Activated CD4-positive, CD25-positive, alpha-beta regulatory T cell (primary cell): ENCODE data around the gene ADGRG4.
"Not testable (repeated sequence)": the region's sequence is repeated elsewhere in the genome, so short reads cannot be mapped to it uniquely, and the experiment has no call there.

Source experiments
- DNase-seq, 4 experiments: peaks; one replicate each; lab custom pipeline; 2025; lab: John Stamatoyannopoulos, UW

ADGRG4 gene

GRCh38 chrX:136300721-136301120, at the start of gene ADGRG4:
TSS of gene ADGRG4 (plus strand) at chrX:136300963. CDS start at chrX:136308778, 7,815 bp downstream.
- not testable (repeated sequence) for DNase-seq

GRCh38 chrX:136251041-136251991, 49.4 kb upstream of the ADGRG4 start, which contains the start of gene MAP7D3:
TSS of gene MAP7D3 (minus strand) at chrX:136251400. CDS start at chrX:136251358, 42 bp downstream.
- DNase-seq, result peak; percentile 17 to 43 (median 28)

GRCh38 chrX:136255541-136255940, 45.2 kb upstream of the ADGRG4 start:
- no peak for DNase-seq

- no peak for DNase-seq
Observed at GRCh38 chrX:136256026-136256425, 44.7 kb upstream of the ADGRG4 start.

- no peak for DNase-seq
Observed at GRCh38 chrX:136258951-136259350, 41.8 kb upstream of the ADGRG4 start.

GRCh38 chrX:136259543-136259942, 41.2 kb upstream of the ADGRG4 start:
- DNase-seq, result no peak

GRCh38 chrX:136260776-136261175, 40.0 kb upstream of the ADGRG4 start:
- DNase-seq, result no peak

- DNase-seq, result no peak
Observed at GRCh38 chrX:136261321-136261720, 39.4 kb upstream of the ADGRG4 start.

GRCh38 chrX:136262243-136262642, 38.5 kb upstream of the ADGRG4 start:
- no peak for DNase-seq

GRCh38 chrX:136262812-136263315, 37.9 kb upstream of the ADGRG4 start:
- no peak for DNase-seq

GRCh38 chrX:136266828-136267227, 33.9 kb upstream of the ADGRG4 start:
- DNase-seq, result no peak

GRCh38 chrX:136268051-136269048, 32.4 kb upstream of the ADGRG4 start:
- peak; percentile 1 to 4 (median 3) for DNase-seq

GRCh38 chrX:136269921-136270320, 30.8 kb upstream of the ADGRG4 start:
- no peak for DNase-seq

- no peak for DNase-seq
Observed at GRCh38 chrX:136271300-136271699, 29.5 kb upstream of the ADGRG4 start.

- DNase-seq, result no peak
Observed at GRCh38 chrX:136272325-136272724, 28.4 kb upstream of the ADGRG4 start.

- no peak for DNase-seq
Observed at GRCh38 chrX:136273986-136274385, 26.8 kb upstream of the ADGRG4 start.

- no peak for DNase-seq
Observed at GRCh38 chrX:136275553-136275952, 25.2 kb upstream of the ADGRG4 start.

GRCh38 chrX:136286375-136286774, 14.4 kb upstream of the ADGRG4 start:
- not testable (repeated sequence) for DNase-seq

- no peak for DNase-seq
Observed at GRCh38 chrX:136291824-136292223, 8.9 kb upstream of the ADGRG4 start.

GRCh38 chrX:136292656-136293055, 8.1 kb upstream of the ADGRG4 start:
- DNase-seq, result no peak

GRCh38 chrX:136295380-136295779, 5.4 kb upstream of the ADGRG4 start:
- DNase-seq, result no peak

- DNase-seq, result no peak
Observed at GRCh38 chrX:136303041-136303440, 2.3 kb downstream of the ADGRG4 start.
